Measurements from ENCODE around the gene SLC25A21. TPM values are rescaled to one million over a fixed set of nuclear protein-coding genes. Genes with fewer than 3 reads are reported as not detected.
"Not testable (repeated sequence)": the region's sequence is repeated elsewhere in the genome, so short reads cannot be mapped to it uniquely, and the experiment has no call there.

The SLC25A21 gene
- total and polyA plus RNA-seq, 9 donors, result 0.85 to 3.3 (median 1.1) TPM

GRCh38 chr14:36900846-36901245 lies 271.6 kb downstream of the SLC25A21 start:
- Histone ChIP-seq H3K36me3 (ENCODE audit: control insufficient read depth, insufficient read depth, low read length) (no peaks in the 10 kb centered on the region), H3K27me3 (ENCODE audit: control insufficient read depth, insufficient read depth, low read length) (no peaks in the 10 kb centered on the region), H3K4me3 (ENCODE audit: low read length) (no peak overlapping the region), H3K27ac (ENCODE audit: low read length) (no peak overlapping the region), H3K9me3 (replicated peaks; ENCODE audit: control insufficient read depth, low read depth, low read length) (no peaks in the 10 kb centered on the region), H3K4me1 (ENCODE audit: control insufficient read depth, insufficient read depth, low read length) (no peaks in the 10 kb centered on the region)
- peak; percentile 62 for DNase-seq
- no CpG with 5 or more reads among the region's 2 CpGs for WGBS (ENCODE audit: insufficient coverage)

GRCh38 chr14:36896300-36896699 lies 276.1 kb downstream of the SLC25A21 start:
- H3K27ac ChIP-seq (ENCODE audit: low read length); H3K27me3 ChIP-seq (ENCODE audit: control insufficient read depth, insufficient read depth, low read length); H3K4me1 ChIP-seq (ENCODE audit: control insufficient read depth, insufficient read depth, low read length); H3K4me3 ChIP-seq (ENCODE audit: low read length); H3K36me3 ChIP-seq (ENCODE audit: control insufficient read depth, insufficient read depth, low read length); H3K9me3 ChIP-seq (replicated peaks; ENCODE audit: control insufficient read depth, low read depth, low read length); DNase-seq: not testable (repeated sequence)
- WGBS (ENCODE audit: insufficient coverage), result no CpG with 5 or more reads among the region's 2 CpGs

GRCh38 chr14:36884049-36884448 lies 288.4 kb downstream of the SLC25A21 start:
- Histone ChIP-seq H3K27ac (ENCODE audit: low read length) (no peak overlapping the region), H3K36me3 (ENCODE audit: control insufficient read depth, insufficient read depth, low read length) (no peaks in the 10 kb centered on the region), H3K9me3 (replicated peaks; ENCODE audit: control insufficient read depth, low read depth, low read length) (peaks cover 2% of the 10 kb centered on the region), H3K4me3 (ENCODE audit: low read length) (no peak overlapping the region), H3K27me3 (ENCODE audit: control insufficient read depth, insufficient read depth, low read length) (no peaks in the 10 kb centered on the region), H3K4me1 (ENCODE audit: control insufficient read depth, insufficient read depth, low read length) (no peaks in the 10 kb centered on the region)
- no peak for DNase-seq
- WGBS (ENCODE audit: insufficient coverage), result no CpG with 5 or more reads among the region's 2 CpGs

- Histone ChIP-seq H3K27me3 (ENCODE audit: control insufficient read depth, insufficient read depth, low read length) (no peaks in the 10 kb centered on the region), H3K9me3 (replicated peaks; ENCODE audit: control insufficient read depth, low read depth, low read length) (peaks cover 2% of the 10 kb centered on the region), H3K27ac (ENCODE audit: low read length) (no peak overlapping the region), H3K4me1 (ENCODE audit: control insufficient read depth, insufficient read depth, low read length) (no peaks in the 10 kb centered on the region), H3K36me3 (ENCODE audit: control insufficient read depth, insufficient read depth, low read length) (no peaks in the 10 kb centered on the region), H3K4me3 (ENCODE audit: low read length) (no peak overlapping the region)
- no peak for DNase-seq
- no CpG with 5 or more reads among the region's 3 CpGs for WGBS (ENCODE audit: insufficient coverage)
Observed at GRCh38 chr14:36880276-36880675, 292.1 kb downstream of the SLC25A21 start.

- DNase-seq, result no peak
- H3K9me3 ChIP-seq (replicated peaks; ENCODE audit: control insufficient read depth, low read depth, low read length), result no peaks in the 10 kb centered on the region
- no peak overlapping the region for H3K27ac ChIP-seq (ENCODE audit: low read length)
- H3K27me3 ChIP-seq (ENCODE audit: control insufficient read depth, insufficient read depth, low read length), result no peaks in the 10 kb centered on the region
- H3K4me1 ChIP-seq (ENCODE audit: control insufficient read depth, insufficient read depth, low read length), result no peaks in the 10 kb centered on the region
- 80% methylated on average over 1 of the region's 2 CpGs for WGBS (ENCODE audit: insufficient coverage)
- no peaks in the 10 kb centered on the region for H3K36me3 ChIP-seq (ENCODE audit: control insufficient read depth, insufficient read depth, low read length)
- no peak overlapping the region for H3K4me3 ChIP-seq (ENCODE audit: low read length)
Observed at GRCh38 chr14:36879558-36879957, 292.8 kb downstream of the SLC25A21 start.

GRCh38 chr14:36874396-36875138 lies 297.8 kb downstream of the SLC25A21 start:
- Histone ChIP-seq H3K27ac (ENCODE audit: low read length) (no peak overlapping the region), H3K36me3 (ENCODE audit: control insufficient read depth, insufficient read depth, low read length) (no peaks in the 10 kb centered on the region), H3K4me3 (ENCODE audit: low read length) (no peak overlapping the region), H3K4me1 (ENCODE audit: control insufficient read depth, insufficient read depth, low read length) (no peaks in the 10 kb centered on the region), H3K27me3 (ENCODE audit: control insufficient read depth, insufficient read depth, low read length) (no peaks in the 10 kb centered on the region), H3K9me3 (replicated peaks; ENCODE audit: control insufficient read depth, low read depth, low read length) (no peaks in the 10 kb centered on the region)
- peak; percentile 11 for DNase-seq
- 100% methylated on average over 1 of the region's 6 CpGs for WGBS (ENCODE audit: insufficient coverage)

- DNase-seq, result no peak
- no peaks in the 10 kb centered on the region for H3K4me1 ChIP-seq (ENCODE audit: control insufficient read depth, insufficient read depth, low read length)
- H3K4me3 ChIP-seq (ENCODE audit: low read length), result no peak overlapping the region
- H3K27ac ChIP-seq (ENCODE audit: low read length), result no peak overlapping the region
- H3K36me3 ChIP-seq (ENCODE audit: control insufficient read depth, insufficient read depth, low read length), result no peaks in the 10 kb centered on the region
- no peaks in the 10 kb centered on the region for H3K27me3 ChIP-seq (ENCODE audit: control insufficient read depth, insufficient read depth, low read length)
- no peaks in the 10 kb centered on the region for H3K9me3 ChIP-seq (replicated peaks; ENCODE audit: control insufficient read depth, low read depth, low read length)
- no CpG with 5 or more reads among the region's 5 CpGs for WGBS (ENCODE audit: insufficient coverage)
Observed at GRCh38 chr14:36870776-36871175, 301.6 kb downstream of the SLC25A21 start.

GRCh38 chr14:36869125-36869524 lies 303.3 kb downstream of the SLC25A21 start:
- no peaks in the 10 kb centered on the region for H3K27me3 ChIP-seq (ENCODE audit: control insufficient read depth, insufficient read depth, low read length)
- no peaks in the 10 kb centered on the region for H3K4me1 ChIP-seq (ENCODE audit: control insufficient read depth, insufficient read depth, low read length)
- H3K4me3 ChIP-seq (ENCODE audit: low read length), result no peak overlapping the region
- H3K36me3 ChIP-seq (ENCODE audit: control insufficient read depth, insufficient read depth, low read length), result no peaks in the 10 kb centered on the region
- no peaks in the 10 kb centered on the region for H3K9me3 ChIP-seq (replicated peaks; ENCODE audit: control insufficient read depth, low read depth, low read length)
- DNase-seq, result no peak
- WGBS (ENCODE audit: insufficient coverage), result 83% methylated on average over 1 of the region's 1 CpG
- no peak overlapping the region for H3K27ac ChIP-seq (ENCODE audit: low read length)

- Histone ChIP-seq H3K4me1 (ENCODE audit: control insufficient read depth, insufficient read depth, low read length) (no peaks in the 10 kb centered on the region), H3K9me3 (replicated peaks; ENCODE audit: control insufficient read depth, low read depth, low read length) (no peaks in the 10 kb centered on the region), H3K27me3 (ENCODE audit: control insufficient read depth, insufficient read depth, low read length) (no peaks in the 10 kb centered on the region), H3K36me3 (ENCODE audit: control insufficient read depth, insufficient read depth, low read length) (no peaks in the 10 kb centered on the region), H3K27ac (ENCODE audit: low read length) (no peak overlapping the region), H3K4me3 (ENCODE audit: low read length) (no peak overlapping the region)
- no peak for DNase-seq
- 70% methylated on average over 3 of the region's 4 CpGs for WGBS (ENCODE audit: insufficient coverage)
Observed at GRCh38 chr14:36866867-36867266, 305.5 kb downstream of the SLC25A21 start.

GRCh38 chr14:36863271-36863670 lies 309.1 kb downstream of the SLC25A21 start:
- no peak overlapping the region for H3K4me3 ChIP-seq (ENCODE audit: low read length)
- WGBS (ENCODE audit: insufficient coverage), result no CpG with 5 or more reads among the region's 3 CpGs
- H3K4me1 ChIP-seq (ENCODE audit: control insufficient read depth, insufficient read depth, low read length), result peaks cover 2% of the 10 kb centered on the region
- no peak overlapping the region for H3K27ac ChIP-seq (ENCODE audit: low read length)
- DNase-seq, result no peak
- no peaks in the 10 kb centered on the region for H3K27me3 ChIP-seq (ENCODE audit: control insufficient read depth, insufficient read depth, low read length)
- no peaks in the 10 kb centered on the region for H3K9me3 ChIP-seq (replicated peaks; ENCODE audit: control insufficient read depth, low read depth, low read length)
- H3K36me3 ChIP-seq (ENCODE audit: control insufficient read depth, insufficient read depth, low read length), result no peaks in the 10 kb centered on the region

- H3K36me3 ChIP-seq (ENCODE audit: control insufficient read depth, insufficient read depth, low read length); H3K27ac ChIP-seq (ENCODE audit: low read length); H3K4me1 ChIP-seq (ENCODE audit: control insufficient read depth, insufficient read depth, low read length); H3K4me3 ChIP-seq (ENCODE audit: low read length); H3K27me3 ChIP-seq (ENCODE audit: control insufficient read depth, insufficient read depth, low read length); DNase-seq; H3K9me3 ChIP-seq (replicated peaks; ENCODE audit: control insufficient read depth, low read depth, low read length): not testable (repeated sequence)
Observed at GRCh38 chr14:36862237-36862636, 310.2 kb downstream of the SLC25A21 start.

All from muscle of leg (tissue), 11 donors.